HG02571 (cell line): ENCODE measurements around the gene LRP4.

Experiments used
- ATAC-seq: cut with Tn5 transposase; IDR thresholded peaks from one replicate; pipeline ENCODE4 v1.9.1; 2021; ENCODE audit warnings: mild to moderate bottlenecking, moderate library complexity; ENCODE audit not compliant: unreplicated experiment

LRP4 gene

GRCh38 chr11:46894506-46894905, 23.8 kb downstream of the LRP4 start:
- no peak for ATAC-seq

- no peak for ATAC-seq
Observed at GRCh38 chr11:46892838-46893237, 25.5 kb downstream of the LRP4 start.

DNA sequence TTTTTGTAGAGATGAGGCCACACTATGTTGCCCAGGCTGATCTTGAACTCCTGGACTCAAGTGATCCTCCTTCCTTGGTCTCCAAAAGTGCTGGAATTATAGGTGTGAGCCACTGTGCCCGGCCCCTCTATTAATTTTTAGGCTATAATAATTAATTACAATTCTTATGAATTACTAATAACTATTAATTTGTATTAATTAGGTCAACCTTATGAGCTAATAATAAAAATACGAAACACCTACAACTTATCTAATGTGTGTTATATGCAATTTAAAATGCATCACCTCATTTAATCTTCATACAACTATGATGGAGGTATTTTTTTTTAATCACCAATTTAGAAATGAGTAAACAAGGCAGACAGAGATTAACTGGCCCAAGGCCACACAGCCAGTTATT, 26.2 kb downstream of the LRP4 start:
- no peak for ATAC-seq

DNA sequence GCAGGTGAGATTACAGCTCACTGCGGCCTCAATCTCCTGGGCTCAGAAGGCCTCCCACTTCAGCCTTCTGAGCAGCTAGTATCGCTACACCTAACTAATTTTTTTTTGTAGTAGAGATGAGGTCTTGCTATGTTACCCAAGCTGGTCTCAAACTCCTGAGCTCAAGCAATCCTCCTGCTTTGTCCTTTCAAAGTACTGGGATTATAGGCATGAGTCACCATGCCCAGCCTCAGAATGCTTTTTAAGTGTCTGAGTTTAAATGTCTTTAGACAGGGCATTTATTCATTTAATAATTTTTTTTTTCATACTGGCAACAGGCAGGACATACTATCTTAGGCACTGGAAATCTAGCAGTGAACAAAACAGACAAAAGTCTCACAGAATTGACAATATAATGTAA, 27.7 kb downstream of the LRP4 start:
- no peak for ATAC-seq

DNA sequence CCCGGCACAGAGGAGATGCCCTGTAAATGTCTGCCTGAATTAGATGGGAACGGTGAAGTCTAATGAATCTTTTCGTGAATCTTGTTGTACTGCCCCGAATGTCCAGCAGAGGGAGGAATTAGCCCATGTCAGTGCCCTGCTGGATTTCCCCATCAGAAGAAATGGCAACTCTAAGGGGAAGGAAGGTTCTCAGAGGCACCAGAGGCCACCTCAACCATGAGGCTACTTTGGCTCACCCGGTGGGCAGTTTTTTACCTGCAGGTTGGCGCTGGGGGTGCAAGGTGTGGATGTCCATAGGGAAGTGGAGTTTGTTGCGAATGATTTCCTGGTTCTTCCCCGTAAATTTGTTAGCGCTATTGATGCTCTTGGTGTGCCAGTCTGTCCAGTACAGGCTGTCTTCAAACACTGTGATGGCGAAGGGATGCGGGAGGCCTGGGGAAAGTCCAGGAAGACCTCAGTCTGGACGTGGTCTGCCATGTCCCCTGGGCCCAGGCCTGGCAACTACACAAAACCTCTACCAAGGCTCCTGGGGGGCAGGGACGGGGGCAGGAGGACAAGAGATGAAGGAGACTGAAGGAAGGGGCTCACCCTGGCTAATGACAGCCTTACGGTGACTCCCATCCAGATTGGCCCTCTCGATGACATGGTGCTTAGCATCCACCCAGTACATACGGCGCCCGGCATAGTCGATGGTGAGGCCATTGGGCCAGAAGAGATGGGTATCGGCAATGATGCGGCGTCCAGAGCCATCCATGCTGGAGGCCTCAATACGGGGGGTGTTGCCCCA, 28.5 kb downstream of the LRP4 start:
- ATAC-seq: peak; percentile 48

GRCh38 chr11:46889251-46889650, 29.1 kb downstream of the LRP4 start:
- no peak for ATAC-seq

GRCh38 chr11:46888636-46889035, 29.7 kb downstream of the LRP4 start:
- no peak for ATAC-seq

DNA sequence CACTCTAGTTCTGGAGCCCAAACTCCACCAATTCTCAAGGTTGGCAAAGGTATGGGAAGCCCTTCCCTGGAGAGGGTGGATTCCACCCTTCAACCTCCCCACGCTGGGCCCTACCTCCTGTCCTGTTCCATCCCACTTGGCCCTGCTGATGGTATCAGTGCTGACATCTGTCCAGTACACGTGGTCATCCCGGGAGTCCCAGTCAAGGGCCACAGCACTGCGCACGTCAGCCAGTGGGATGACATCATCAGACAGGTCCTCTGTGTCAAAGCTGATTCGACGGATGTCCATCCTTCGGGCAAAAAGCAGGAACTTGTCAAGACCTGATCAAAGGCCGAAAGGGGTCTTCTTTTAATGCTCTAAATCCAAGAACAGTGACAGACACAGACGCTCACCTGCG, 32.1 kb downstream of the LRP4 start:
- ATAC-seq: no peak

- no peak for ATAC-seq
Observed at GRCh38 chr11:46879056-46879585, 39.2 kb downstream of the LRP4 start.

DNA sequence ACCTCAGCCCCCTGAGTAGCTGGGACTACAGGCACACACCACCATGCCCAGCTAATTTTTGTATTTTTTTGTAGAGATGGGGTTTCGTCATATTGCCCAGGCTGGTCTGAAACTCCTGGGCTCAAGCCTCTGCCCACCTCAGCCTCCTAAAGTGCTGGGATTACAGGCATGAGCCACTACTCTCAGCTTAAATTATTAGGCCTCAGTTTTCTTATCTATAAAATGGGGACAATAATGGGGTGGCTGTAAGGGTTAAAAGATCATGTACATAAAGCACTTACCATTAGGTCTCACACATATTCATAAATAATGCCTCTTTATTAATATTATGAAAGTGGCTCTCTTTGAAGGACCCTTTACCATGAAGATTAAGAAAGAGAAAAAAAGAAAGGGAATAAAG, 40.8 kb downstream of the LRP4 start:
- no peak for ATAC-seq

GRCh38 chr11:46876471-46876870, 41.9 kb downstream of the LRP4 start:
- no peak for ATAC-seq

DNA sequence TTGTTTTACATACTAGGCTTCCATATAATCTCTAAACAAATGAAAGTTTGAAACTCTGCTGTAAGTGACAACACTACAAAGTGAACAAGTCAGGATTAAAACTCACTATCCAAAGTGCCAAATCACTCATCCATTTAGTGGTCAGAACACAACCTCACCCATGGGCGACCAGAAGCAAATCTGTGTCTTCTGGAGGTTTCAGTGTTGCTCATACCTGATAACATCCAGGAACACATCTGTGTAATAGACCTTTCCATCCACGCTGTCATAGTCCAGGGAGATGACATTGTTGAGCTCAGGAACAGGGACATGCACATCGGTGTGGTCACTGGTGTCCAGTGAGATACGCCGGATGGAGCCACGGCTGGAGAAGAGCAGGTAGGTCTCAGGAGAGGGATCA, 43.8 kb downstream of the LRP4 start:
- no peak for ATAC-seq

- ATAC-seq: no peak
Observed at GRCh38 chr11:46868912-46869311, 49.4 kb downstream of the LRP4 start.

- ATAC-seq: no peak
Observed at GRCh38 chr11:46865340-46865739, 53.0 kb downstream of the LRP4 start.

DNA sequence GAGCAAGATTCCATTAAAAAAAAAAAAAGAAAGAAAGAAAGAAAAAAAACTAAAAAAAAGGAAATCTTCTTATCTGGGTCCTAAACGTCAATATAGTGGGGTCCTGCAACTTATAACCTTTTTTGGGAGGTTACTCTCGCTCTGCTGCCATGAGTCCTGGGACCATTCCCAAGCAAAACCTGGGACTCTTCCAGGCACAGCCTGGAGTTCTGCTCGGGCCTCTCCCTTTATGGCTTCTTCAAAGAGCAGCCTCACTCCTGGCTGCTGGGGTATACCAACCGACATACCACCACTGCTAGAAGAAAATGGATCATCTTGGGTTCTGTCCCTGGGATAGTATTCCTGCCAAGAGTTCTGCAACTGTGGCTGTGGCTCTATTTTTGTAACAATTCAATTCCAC, 58.1 kb downstream of the LRP4 start:
- ATAC-seq: no peak

- ATAC-seq: no peak
Observed at GRCh38 chr11:46858920-46859546, 59.3 kb downstream of the LRP4 start.

DNA sequence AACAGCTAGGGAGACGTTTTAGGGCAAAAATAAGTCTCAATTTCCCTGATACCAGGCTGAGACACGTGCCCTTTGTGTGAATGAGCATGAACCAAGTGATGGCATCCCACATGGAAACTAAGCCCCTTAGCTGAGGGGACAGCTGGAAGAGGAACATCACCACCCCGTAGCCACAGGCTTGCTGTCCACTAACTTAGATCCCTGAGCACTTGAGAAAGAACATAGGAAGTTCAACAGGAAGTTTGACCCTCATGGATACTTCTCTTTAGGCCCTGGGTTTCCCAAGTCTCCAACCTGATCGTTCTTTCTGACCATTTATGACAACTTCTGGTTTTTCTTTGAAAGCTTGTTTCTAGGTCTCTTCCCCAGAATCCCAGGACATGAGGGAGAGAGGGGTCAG, 60.7 kb downstream of the LRP4 start:
- no peak for ATAC-seq

DNA sequence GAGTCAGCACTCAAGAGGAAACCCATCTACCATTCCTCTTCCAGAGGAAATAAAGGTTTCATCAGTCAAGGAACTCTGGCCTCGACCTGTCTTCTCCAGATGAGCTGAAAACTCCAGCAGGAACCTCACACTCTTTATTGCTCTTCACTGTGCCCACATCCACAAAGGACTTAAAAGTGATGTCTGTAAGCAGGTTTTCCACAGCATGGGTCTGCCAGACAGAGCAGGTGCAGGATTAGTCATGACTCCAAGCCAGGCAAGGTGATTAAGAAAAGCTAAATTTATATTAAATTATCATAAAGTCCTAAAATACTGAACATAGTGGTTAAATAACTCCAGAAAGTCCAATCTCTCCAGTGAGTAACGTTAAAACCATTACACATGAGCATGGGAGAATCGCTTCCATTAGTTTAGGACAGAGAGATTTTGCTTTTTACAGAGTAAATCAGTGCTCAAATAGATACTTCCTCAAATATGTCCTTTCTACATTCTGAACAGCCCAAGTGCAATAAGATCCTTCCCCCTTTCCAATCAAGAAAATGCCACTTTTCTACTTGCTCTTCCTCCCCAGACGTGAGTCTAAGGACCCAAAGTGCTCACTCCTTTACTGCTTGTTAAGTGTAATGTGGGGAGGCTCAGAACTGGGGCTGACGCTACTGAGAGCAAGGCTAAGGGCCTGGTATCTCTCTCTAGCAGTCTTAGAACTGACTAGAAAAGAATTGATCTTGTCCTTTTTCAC, 61.6 kb downstream of the LRP4 start:
- no peak for ATAC-seq

DNA sequence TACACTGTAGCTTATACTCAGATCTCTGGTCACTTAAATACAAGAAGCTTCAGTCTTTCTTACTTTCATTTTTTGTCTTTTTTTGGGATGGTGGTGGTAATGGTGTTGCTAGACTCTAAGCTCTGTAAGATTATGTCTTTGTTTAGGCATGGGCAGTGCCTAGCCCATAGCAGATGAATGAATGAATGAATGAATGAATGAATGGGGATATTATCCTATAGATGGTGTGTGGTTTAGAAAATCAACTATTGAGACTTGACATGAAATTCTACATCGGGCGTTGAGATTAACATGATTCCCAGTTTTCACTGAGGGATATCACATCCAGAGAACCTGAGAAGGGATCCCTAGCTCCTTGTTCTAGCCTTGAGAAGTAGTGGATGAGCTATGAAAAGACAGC, 62.5 kb downstream of the LRP4 start:
- ATAC-seq: no peak

DNA sequence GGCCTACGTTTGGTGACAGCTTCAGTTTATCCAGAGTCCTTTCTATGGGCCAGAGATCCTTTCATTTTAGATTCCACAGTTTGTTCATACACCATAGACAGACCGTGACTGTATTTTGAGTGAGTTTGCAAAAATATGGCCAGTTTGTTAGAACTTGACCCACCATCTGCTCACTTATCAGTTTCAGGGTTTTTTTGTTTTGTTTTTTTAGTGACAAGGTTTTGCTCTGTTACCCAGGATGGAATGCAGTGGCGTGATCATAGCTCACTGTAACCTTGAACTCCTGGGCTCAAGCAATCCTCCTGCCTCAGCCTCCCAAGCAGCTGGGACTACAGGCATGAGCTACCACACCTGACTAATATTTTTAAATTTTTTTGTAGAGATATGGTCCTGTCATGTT, 63.2 kb downstream of the LRP4 start:
- no peak for ATAC-seq

GRCh38 chr11:46850829-46851380, 67.4 kb downstream of the LRP4 start:
- ATAC-seq: no peak
